GM12873 (cell line): ENCODE results near the gene DUSP15.

Experiments
- TF ChIP-seq, protein P1 (sequence below): IDR thresholded peaks from 2 replicates; pipeline ENCODE4 v1.5.1; 2012; ENCODE audit warnings: low read depth, mild to moderate bottlenecking, moderate library complexity, low read length, control low read depth; ENCODE audit not compliant: insufficient read depth; ENCODE audit errors: missing control alignments

DUSP15 gene

DNA sequence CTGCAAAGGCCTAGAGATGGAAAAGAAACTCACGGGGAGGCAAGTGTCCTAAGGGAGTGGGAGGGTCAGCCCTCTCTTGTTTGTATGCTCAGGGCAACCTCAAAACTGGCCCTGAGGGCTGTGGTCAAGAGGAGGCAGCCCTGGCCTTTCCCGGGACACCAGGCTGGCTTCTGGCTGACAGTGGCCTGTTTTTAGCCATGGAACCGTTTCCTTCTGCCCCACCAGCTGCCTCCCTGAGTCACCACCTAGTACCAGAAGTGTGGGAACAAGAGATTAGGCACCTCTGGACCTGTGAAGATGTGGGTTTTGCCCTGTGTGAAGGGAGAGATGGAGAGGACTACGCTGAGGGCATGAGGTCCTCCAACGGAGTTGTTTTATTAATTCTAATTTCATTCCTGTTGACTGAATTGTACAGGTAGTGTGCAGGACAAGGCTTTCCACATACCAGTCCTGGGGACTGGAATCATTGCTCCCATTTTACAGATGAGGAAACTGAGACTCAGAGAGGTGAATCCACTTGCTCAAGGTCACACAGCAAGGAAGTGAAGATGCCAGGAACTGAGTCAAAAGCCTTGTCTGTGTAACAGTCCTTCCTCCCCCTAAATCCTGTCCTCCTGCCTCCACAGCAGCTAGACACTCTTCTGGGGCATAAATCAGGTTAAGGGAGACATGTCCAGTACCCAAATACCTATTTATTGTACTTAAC is 30.4 kb downstream of the DUSP15 start:
- TF ChIP-seq, protein P1, sequence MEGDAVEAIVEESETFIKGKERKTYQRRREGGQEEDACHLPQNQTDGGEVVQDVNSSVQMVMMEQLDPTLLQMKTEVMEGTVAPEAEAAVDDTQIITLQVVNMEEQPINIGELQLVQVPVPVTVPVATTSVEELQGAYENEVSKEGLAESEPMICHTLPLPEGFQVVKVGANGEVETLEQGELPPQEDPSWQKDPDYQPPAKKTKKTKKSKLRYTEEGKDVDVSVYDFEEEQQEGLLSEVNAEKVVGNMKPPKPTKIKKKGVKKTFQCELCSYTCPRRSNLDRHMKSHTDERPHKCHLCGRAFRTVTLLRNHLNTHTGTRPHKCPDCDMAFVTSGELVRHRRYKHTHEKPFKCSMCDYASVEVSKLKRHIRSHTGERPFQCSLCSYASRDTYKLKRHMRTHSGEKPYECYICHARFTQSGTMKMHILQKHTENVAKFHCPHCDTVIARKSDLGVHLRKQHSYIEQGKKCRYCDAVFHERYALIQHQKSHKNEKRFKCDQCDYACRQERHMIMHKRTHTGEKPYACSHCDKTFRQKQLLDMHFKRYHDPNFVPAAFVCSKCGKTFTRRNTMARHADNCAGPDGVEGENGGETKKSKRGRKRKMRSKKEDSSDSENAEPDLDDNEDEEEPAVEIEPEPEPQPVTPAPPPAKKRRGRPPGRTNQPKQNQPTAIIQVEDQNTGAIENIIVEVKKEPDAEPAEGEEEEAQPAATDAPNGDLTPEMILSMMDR = no peak

DNA sequence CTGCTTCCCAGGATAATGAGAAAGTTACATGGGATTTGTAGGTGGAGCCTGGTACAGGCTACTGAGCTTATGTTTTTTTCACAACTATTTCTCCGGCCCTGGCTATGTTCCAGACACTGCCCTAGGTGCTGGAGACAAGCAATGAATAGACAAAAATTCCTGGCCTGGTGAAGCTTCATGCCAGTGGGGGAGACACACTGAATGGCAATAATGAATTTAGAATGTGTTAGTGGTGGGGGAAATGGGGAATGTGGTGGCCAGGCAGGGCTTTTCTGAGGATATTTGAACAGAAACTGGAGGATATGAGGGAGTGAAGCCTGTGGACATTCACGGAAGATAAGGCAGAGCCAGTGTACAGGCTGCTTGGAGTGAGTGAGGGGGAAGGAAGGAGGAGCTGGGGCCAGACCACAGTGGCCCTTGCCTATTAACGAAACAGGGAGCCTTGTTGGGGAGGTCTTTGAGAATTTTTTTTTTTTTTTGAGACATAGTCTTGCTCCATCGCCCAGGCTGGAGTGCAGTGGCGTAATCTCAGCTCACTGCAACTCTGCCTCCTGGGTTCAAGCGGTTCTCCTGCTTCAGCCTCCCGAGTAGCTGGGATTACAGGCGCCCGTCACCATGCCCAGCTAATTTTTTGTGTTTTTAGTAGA is 31.6 kb downstream of the DUSP15 start:
- TF ChIP-seq, protein P1 = no peak

DNA sequence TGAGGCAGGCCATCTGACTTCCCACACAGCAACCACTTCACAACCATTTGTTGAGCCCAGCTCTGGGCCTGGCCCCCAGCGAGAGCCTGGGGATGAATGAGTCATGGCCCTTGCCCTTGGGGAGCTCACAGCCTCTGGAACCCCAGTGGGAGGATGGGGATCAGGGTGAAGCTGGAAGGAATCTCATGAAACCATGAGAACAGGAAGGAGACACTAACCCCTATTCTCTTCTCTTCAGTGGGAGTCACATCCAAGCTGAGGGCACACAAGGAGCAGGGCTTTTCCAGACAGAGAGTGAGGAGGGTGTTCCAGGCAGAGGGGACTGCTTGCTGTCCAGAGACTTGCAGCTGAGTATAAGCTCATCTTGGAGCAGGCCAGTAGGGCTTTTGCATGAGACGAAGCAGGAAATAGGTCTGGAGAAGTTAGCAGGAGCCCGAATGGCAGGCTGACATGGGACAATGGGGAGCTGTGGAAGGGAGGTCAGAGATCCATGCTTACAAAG is 32.4 kb downstream of the DUSP15 start:
- TF ChIP-seq, protein P1 = no peak

DNA sequence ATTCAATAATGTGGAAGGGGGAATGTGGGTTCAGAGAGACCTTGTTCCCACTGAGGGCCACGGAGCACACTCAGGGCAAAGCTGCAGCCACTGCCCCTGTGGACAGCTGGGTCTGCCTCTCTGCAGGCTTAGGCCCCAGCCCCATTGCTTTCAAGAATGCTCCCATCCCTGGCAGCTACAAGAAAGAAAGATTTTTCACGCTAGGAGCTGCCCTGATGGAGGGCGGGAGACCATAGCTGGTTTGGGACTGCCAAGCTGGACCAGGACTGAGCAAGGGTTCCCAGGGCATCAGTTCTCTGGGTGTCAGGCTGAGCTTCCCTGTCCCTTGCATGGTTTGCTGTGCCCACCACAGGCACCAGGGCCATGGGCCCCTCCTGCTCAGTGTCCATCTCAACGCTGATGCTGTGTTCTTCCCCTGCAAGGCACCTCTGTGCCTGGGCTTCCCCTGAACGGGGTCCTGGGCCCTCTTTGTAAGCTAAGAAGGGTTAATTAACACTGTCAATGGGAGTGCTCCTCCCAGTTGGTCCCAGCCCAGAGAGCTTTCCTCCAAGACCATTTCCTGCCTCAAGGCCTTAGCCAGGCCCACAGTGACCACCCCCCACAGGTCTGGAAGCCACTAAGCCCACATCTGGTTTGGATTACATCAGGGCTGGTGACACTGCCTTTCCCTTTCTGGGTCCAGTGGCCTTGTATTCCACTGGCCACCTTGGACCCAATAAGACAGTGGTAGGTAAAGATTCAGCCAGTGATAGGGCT is 33.3 kb downstream of the DUSP15 start:
- TF ChIP-seq, protein P1 = no peak

DNA sequence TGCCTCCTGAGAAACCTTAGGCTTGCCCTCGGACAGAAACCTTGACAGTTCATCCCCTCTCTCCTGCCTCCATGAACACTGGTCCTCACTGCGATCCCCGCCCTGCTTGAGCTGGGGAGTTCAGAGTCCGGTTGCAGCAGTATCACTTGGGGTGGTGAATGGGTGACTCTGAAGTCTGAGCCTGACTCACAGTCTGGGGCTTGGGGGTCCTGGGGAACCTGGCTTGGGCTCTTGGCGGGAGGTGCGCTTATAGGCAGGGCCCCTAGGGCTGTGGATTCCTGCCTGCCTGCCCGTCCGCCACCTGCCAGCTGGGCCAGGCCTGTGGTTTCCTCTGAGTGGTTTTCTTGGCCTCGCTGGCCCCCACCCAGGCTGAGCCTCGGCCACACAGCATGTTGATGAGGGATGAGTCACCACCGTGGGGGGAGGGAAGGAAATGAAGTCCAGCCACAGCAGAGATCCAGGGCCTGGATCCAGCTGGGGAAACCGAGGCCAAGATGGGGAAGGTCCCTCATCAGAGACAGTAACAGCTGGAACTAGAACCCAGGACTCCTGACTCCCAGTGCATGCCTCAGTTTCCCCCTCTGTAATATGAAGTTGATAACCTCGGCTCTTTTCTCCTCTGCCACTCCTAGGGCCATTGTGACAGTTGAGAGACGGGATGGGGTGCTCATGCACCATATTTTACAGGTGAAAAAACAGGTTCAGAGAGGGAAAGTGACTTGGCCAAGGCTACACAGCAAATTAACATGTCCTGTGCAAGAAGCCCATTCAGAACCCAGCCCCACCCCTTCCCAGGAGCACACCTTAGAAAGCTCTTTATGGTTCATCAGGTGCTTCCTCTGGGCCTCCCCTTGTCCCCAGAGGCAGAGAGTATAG is 34.1 kb downstream of the DUSP15 start:
- TF ChIP-seq, protein P1 = no peak

DNA sequence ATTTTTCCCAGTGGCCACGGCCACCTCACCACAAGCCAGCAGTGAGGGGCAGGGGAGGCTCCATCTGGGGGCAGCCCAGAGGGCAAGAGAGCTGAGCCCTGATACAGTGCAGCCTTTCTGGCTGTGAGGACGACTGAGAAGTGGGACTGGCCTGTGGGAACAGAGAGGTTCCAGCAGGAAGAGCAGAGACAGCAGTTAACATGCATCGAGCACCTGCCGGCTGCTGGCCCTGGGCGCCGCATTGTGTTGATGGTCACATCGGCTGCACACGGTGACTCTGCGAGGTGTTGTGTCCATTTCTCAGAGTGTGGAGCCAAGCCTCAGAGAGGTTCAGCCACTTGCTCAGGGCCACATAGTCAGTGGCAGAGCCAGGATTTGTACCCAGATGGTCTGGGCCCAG is 34.8 kb downstream of the DUSP15 start:
- TF ChIP-seq, protein P1 = no peak
